Measurements from ENCODE around the gene GPR157. TPM values are rescaled to one million over a fixed set of nuclear protein-coding genes. Genes with fewer than 3 reads are reported as not detected.

GPR157 gene
- total and polyA plus RNA-seq, 2 experiments from 2014 or later: 10.2 to 17.4 TPM

DNA sequence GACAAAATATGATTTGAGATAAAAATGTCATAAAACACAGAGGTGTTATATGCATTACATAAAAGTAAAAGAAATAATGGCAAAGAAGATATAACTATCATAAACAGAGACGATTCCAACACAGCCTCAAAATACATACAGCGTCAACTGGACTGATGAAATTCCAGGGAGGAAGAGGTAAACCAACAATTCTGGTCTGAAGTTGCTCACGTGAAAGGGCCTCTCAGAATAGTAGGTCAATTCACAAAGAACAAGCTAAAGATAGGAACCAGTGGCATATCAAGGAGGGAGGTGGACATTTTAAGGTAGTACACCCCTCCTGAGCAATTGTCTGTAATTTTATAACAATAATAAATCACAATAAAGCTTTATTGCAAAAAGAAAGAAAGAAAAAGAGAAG is 78.1 kb downstream of the GPR157 start:
- Histone ChIP-seq H3K27ac (no peak overlapping the region), H3K4me3 (no peak overlapping the region), H3K36me3 (no peaks in the 10 kb centered on the region), H3K27me3 (no peaks in the 10 kb centered on the region), H3K9me3 (ENCODE audit: low read depth) (no peaks in the 10 kb centered on the region), H3K4me1 (ENCODE audit: low read depth) (peaks cover 23% of the 10 kb centered on the region)
- DNase-seq (ENCODE audit: low read depth in 1 of 2, low spot score in 1 of 2): no peak
- TF ChIP-seq, protein P1, sequence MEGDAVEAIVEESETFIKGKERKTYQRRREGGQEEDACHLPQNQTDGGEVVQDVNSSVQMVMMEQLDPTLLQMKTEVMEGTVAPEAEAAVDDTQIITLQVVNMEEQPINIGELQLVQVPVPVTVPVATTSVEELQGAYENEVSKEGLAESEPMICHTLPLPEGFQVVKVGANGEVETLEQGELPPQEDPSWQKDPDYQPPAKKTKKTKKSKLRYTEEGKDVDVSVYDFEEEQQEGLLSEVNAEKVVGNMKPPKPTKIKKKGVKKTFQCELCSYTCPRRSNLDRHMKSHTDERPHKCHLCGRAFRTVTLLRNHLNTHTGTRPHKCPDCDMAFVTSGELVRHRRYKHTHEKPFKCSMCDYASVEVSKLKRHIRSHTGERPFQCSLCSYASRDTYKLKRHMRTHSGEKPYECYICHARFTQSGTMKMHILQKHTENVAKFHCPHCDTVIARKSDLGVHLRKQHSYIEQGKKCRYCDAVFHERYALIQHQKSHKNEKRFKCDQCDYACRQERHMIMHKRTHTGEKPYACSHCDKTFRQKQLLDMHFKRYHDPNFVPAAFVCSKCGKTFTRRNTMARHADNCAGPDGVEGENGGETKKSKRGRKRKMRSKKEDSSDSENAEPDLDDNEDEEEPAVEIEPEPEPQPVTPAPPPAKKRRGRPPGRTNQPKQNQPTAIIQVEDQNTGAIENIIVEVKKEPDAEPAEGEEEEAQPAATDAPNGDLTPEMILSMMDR (IDR thresholded peaks at IDR 0.05; ENCODE audit: low read depth, low read length): no peak

Other genes starting within 250 kb of the GPR157 start
- not detected in 2 replicates for gene CA6, start 183.2 kb downstream of the GPR157 start, total RNA-seq
- not detected in 2 replicates for gene CA6, start 183.2 kb downstream of the GPR157 start, polyA plus RNA-seq
- not detected in 2 replicates for gene SLC2A7, start 102.7 kb downstream of the GPR157 start, total RNA-seq
- gene SLC2A7, start 102.7 kb downstream of the GPR157 start, polyA plus RNA-seq: not detected in 2 replicates
- 0.04 TPM in 1 of 2 replicates, not detected in the other for gene SLC2A5, start 59.5 kb downstream of the GPR157 start, total RNA-seq
- 0.11 TPM in 1 of 2 replicates, not detected in the other for gene SLC2A5, start 59.5 kb downstream of the GPR157 start, polyA plus RNA-seq
- gene H6PD, start 105.7 kb upstream of the GPR157 start, total RNA-seq: 29.8 and 41.4 TPM in 2 replicates
- 13.7 and 20.1 TPM in 2 replicates for gene H6PD, start 105.7 kb upstream of the GPR157 start, polyA plus RNA-seq
- 2.7 and 5.4 TPM in 2 replicates for gene SPSB1, start 163.8 kb upstream of the GPR157 start, total RNA-seq
- 3.2 and 4.6 TPM in 2 replicates for gene SPSB1, start 163.8 kb upstream of the GPR157 start, polyA plus RNA-seq